Esophagus (tissue), 2 donors: ENCODE data around the gene COL18A1. TPM values are rescaled to one million over a fixed set of nuclear protein-coding genes. Genes with fewer than 3 reads are reported as not detected.
"Not testable (repeated sequence)": the region's sequence is repeated elsewhere in the genome, so short reads cannot be mapped to it uniquely, and the experiment has no call there.

Experiments used
- H3K27ac ChIP-seq, 2 donors: one replicate each; pipeline ENCODE4 v1.5.1; 2013; ENCODE audit warnings: low read depth in 2 of 2, mild to moderate bottlenecking in 2 of 2, inconsistent platforms in 1 of 2, low read length in 1 of 2, moderate library complexity in 1 of 2
- H3K27me3 ChIP-seq, 2 donors: one replicate each; pipeline ENCODE4 v1.6.1; 2013; ENCODE audit warnings: low read length in 2 of 2, control low read depth in 1 of 2, mild to moderate bottlenecking in 1 of 2; ENCODE audit not compliant: insufficient read depth in 2 of 2, control insufficient read depth in 1 of 2
- H3K36me3 ChIP-seq, 2 donors: one replicate each; pipeline ENCODE4 v1.6.1; 2013; ENCODE audit warnings: low read length in 1 of 2; ENCODE audit not compliant: control insufficient read depth in 2 of 2, insufficient read depth in 2 of 2
- H3K4me1 ChIP-seq, 2 donors: one replicate each; pipeline ENCODE4 v1.6.1; 2013; ENCODE audit warnings: low read length in 1 of 2; ENCODE audit not compliant: control insufficient read depth in 2 of 2, insufficient read depth in 2 of 2
- H3K4me3 ChIP-seq, 2 donors: one replicate each; pipeline ENCODE4 v1.5.1; 2013; ENCODE audit warnings: low read length in 2 of 2, mild to moderate bottlenecking in 2 of 2, low read depth in 1 of 2, moderate library complexity in 1 of 2
- H3K9me3 ChIP-seq, 2 donors: one replicate each; pipeline ENCODE4 v1.6.1; 2013; ENCODE audit warnings: mild to moderate bottlenecking in 2 of 2, low read depth in 1 of 2, low read length in 1 of 2, moderate library complexity in 1 of 2; ENCODE audit not compliant: control insufficient read depth in 2 of 2, insufficient read depth in 1 of 2
- WGBS, 2 donors: extraction: QIAGEN DNeasy Blood & Tissue Kit; methylation state at CpG; one replicate each; pipeline ENCODE4 v1.1.7; 2013; 5-methylcytosine and 5-hydroxymethylcytosine counted together
- polyA plus RNA-seq, 2 donors: library from polyadenylated mRNA; stranded (reverse); fragments of 200-250 nt; gene quantifications; one replicate each; pipeline ENCODE4 v1.2.3, GENCODE V29; 2013
- donor health status: healthy with polysubstance abuse.
- donor health status: Bipolar disorder and iron deficiency.

Gene COL18A1
- polyA plus RNA-seq, 2 donors = 29.7 to 29.9 TPM

DNA sequence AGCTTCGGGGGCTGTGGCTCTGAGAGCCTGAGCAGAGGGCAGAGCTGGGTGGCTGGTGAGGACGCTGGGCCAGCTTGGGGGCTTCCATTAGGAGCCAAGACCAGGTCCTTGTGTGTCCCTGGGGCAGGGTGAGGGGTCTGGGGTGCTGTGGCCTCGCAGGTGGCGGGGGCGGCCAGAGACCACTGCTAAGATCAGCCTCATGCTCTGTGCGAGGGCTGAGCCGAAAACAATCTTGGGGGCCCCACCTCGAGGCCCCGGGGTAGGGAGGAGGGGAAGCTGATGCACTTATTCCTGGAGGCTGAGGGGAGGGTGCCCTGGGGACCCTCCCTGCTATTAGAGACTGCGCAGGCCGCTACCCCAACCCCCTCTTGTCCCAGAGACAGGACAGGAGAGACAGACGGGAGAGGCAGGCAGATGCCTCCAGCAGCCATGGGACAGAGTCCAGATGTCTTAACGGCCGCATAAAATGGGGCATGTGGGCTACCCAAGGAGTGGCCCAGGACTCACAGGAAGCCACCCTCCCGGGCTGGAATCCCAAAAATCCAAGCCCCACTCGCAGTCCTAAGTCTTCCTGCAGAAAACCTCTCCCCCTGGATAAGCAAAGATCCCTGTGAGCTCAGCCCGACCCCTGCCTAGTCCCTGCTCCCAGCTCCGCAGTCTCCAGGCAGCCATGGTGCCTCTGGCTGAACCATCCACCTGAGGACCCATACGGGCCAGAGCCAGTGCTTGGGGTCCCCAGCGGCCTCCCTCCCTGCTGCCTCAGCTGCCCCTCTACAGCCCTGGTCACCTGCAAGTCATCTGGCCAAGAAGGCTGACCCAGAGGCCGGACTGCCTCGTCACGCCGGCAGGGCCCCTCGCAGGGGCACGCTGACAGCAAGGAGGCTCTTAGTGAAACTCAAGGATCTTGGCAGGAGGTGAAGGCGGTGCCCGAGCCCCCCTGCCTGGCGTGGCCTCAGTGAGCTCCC, 43.6 kb upstream of the COL18A1 start:
- Histone ChIP-seq H3K36me3 (no peaks in the 10 kb centered on the region), H3K27ac (no peak overlapping the region), H3K9me3 (no peaks in the 10 kb centered on the region), H3K27me3 (no peaks in the 10 kb centered on the region), H3K4me1 (peaks cover 5 to 6% of the 10 kb centered on the region in 2 donors), H3K4me3 (no peak overlapping the region)
- 80 to 84% methylated on average over 28 to 29 of the region's 29 CpGs for WGBS, 2 donors

DNA sequence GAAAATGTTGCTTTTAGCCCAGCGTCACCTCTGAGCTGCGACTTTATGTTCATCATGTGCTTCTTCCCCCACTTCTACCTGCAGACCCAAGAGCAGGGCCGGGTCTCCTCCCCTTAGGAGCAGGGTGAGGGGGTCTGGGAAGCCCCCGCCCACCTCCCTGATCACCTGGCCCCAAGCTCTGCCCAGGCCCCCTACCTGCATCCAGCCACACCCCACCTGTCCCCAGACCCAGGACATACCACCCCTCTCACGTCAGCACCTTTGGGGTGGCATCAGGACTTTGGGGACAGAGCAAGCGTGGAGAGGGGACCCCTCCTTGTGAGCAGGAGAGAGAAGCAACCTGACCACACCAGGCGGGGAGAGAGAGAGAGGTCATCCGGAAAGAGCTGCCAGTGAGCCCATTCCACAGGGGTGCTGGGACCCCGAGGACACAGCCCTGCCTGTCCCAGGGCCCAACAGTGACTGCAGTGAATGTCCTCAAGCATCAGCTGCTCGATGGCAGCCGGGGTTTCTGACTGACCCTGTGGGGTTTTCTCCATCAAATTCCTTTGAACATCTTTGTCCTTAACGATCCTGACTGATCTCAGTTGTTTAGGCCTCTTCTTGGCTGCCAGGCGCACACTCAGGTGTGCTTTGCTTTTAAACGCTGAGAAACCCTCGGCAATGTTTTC, 42.8 kb upstream of the COL18A1 start:
- Histone ChIP-seq H3K36me3 (no peaks in the 10 kb centered on the region), H3K9me3 (no peaks in the 10 kb centered on the region), H3K27ac (no peak overlapping the region), H3K4me1 (peaks cover 5 to 6% of the 10 kb centered on the region in 2 donors), H3K27me3 (no peaks in the 10 kb centered on the region), H3K4me3 (no peak overlapping the region)
- 87 to 90% methylated on average over 15 of the region's 15 CpGs for WGBS, 2 donors

DNA sequence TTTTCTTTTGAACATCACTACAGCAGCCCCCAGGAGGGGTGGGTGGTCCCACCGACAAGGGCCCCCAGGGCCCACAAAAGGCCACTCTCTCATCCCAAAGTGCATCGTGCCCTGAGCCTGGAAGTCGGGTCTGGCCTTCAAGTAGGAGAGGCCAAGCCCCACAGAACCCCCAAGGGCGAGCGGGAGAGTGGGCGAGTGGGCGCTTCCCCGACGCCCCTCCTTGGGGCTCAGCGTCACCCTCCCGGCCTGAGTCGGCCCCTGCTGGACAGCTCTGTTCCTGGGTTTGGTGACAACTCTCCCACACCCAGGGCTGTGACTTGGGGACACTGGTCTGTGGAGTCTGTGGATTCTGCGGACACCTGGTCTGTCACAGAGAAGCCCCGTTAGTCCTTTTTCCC, 42.2 kb upstream of the COL18A1 start:
- H3K36me3 ChIP-seq = no peaks in the 10 kb centered on the region
- WGBS, 2 donors = 91% methylated on average over 14 of the region's 14 CpGs
- peaks cover 5 to 6% of the 10 kb centered on the region in 2 donors for H3K4me1 ChIP-seq
- H3K9me3 ChIP-seq = no peaks in the 10 kb centered on the region
- no peaks in the 10 kb centered on the region for H3K27me3 ChIP-seq
- no peak overlapping the region for H3K4me3 ChIP-seq
- H3K27ac ChIP-seq = no peak overlapping the region

DNA sequence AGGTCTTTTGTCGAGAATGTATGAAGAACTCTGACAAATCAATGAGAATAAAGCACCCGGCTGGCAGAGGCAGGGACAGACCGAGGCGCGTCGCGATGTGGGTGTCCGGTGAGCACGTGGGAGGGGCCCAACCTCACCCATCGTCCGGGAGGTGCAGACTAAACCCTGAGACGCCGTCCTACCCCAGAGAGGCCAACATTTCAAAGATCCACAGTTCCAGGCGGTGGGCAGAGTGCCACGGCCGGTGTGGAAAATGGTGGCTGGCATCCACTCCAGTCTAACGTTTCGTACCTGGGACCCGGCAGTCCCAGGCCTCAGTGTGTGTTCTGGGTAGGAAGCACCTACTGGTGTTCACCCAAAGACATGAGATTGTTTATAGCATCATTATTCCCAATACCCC, 41.7 kb upstream of the COL18A1 start:
- 90 to 92% methylated on average over 19 of the region's 19 CpGs for WGBS, 2 donors
- not testable (repeated sequence) for H3K36me3 ChIP-seq, H3K4me1 ChIP-seq

DNA sequence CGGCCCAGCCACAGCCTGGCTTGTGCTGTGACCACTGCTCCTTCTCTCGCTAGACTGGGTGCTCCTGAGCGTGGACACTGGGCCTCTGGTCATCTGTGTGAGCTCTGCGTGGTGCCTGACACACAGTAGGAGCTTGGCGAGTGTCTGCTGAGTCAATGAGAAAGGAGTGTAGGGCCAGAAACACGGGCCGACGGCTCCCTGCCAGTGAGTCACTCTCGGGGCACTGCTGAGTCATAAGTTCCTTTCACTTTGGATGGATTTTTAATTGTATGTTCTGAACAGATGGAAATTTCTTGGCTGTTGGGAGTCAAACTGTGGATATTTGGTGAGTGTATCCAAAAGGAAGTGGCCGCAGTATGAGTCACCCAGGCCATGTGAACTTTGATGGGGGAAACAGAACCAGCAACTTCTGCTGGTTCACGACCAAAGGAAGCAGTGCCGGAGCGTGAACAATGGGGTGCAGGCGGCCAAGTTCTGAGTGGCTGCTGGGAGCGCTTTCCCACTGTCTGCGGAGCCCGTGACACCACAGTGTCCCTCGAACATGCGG, 41.0 kb upstream of the COL18A1 start:
- H3K4me1 ChIP-seq = peaks cover 5 to 6% of the 10 kb centered on the region in 2 donors

More for the DNA sequence above, 41.7 kb upstream of the COL18A1 start:
- H3K9me3 ChIP-seq, H3K4me3 ChIP-seq, H3K27me3 ChIP-seq: not testable (repeated sequence)
- H3K27ac ChIP-seq = peak overlapping the region; percentile 84 to 86

DNA sequence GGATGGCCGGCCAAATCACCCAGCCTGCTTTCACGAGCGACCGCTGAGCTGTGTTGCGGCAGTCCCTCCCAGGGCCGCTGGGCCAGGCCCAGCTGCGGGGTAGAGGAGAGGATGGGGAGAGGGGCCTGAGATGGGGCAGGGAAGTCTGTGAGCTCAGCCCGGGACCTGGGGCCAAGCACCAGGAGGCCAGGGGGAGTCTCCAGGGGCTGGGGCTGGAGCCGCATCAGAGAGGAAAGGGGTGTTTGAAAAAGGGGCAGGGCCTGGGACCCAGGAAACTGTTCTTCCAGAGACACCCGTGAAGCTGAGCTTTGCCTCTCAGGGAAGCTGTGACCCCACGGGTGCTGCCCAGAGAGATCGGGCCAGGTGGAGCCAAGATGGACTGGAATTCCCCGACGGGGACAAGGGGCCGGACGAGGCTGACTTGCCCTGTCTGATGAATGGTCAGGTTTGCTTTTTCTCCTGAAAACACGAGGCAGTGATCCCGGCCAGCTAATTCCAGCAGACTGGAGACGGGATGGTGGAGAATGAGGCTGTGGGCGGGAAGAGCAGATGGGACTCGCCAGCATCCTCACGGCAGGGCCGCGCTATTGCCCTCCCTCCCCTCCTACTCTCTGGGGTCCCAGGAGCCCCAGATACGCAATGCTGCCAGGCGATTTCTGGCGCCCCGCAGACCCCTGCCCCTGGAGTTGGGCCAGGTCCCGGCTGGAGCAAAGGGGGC, 40.3 kb upstream of the COL18A1 start:
- Histone ChIP-seq H3K4me1 (peaks cover 4 to 5% of the 10 kb centered on the region in 2 donors), H3K4me3 (no peak overlapping the region), H3K36me3 (no peaks in the 10 kb centered on the region), H3K9me3 (no peaks in the 10 kb centered on the region), H3K27me3 (no peaks in the 10 kb centered on the region), H3K27ac (peak overlapping the region; percentile 80 to 89)
- WGBS, 2 donors = 40 to 57% methylated on average over 29 of the region's 29 CpGs

More for the DNA sequence above, 41.0 kb upstream of the COL18A1 start:
- Histone ChIP-seq H3K27ac (peak overlapping the region; percentile 86 to 89), H3K36me3 (no peaks in the 10 kb centered on the region), H3K9me3 (no peaks in the 10 kb centered on the region), H3K4me3 (no peak overlapping the region), H3K27me3 (no peaks in the 10 kb centered on the region)
- WGBS, 2 donors = 11 to 22% methylated on average over 19 of the region's 19 CpGs

DNA sequence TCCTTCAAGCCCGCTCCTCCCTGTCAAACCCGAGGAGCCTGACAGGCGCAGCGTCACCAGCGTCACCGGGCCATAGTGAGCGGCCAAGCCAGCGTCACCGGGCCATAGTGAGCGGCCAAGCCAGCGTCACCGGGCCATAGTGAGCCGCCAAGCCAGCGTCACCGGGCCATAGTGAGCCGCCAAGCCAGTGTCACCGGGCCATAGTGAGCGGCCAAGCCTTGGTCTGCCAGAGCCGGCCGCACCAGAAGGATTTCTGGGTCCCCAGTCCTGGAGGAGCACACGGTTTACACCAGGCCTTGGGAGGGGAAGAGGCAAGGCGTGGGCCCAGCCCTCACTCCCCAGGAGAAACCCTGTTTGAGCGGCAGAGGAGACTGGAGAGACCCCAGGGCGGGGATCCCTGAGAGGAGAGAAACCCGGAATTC, 39.8 kb upstream of the COL18A1 start:
- no peaks in the 10 kb centered on the region for H3K36me3 ChIP-seq
- WGBS, 2 donors = 89 to 91% methylated on average over 25 of the region's 25 CpGs
- H3K27me3 ChIP-seq = no peaks in the 10 kb centered on the region
- H3K4me3 ChIP-seq = no peak overlapping the region
- no peaks in the 10 kb centered on the region for H3K9me3 ChIP-seq
- peak overlapping the region; percentile 80 to 89 for H3K27ac ChIP-seq
- H3K4me1 ChIP-seq = peaks cover 4 to 5% of the 10 kb centered on the region in 2 donors

DNA sequence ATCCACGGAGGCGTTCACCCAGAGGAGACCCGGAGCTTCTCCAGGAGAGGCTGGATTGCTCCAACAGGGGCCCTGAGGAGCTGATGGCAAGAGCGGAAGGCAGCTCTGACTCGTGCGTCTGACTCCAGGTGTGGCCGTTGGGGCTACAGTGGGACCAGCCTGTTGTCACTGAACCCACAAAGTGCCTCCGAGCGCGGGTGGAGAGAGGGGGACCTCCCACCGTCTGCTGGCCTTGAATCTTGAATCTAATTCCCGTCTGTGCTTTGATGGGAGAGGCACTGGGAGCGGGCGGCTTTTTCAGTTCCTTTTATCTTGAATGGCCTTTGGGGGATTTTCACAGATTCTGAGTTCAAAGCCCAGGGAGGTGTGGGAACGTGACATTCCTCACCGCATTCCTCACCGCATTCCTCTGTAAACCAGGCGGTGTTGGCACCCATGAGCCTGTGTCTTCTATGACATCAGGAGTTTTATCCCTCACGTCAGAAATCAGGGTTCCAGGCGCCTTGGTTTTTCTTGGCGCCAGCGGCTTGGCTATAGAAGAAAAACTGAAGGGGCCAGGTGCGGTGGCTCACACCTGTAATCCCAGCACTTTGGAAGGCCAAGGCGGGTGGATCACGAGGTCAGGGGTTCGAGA, 39.2 kb upstream of the COL18A1 start:
- Histone ChIP-seq H3K9me3 (no peaks in the 10 kb centered on the region), H3K4me1 (peaks cover 4 to 5% of the 10 kb centered on the region in 2 donors), H3K27ac (peak overlapping the region; percentile 25 to 80), H3K4me3 (no peak overlapping the region), H3K27me3 (no peaks in the 10 kb centered on the region), H3K36me3 (no peaks in the 10 kb centered on the region)
- 78 to 80% methylated on average over 26 of the region's 26 CpGs for WGBS, 2 donors

DNA sequence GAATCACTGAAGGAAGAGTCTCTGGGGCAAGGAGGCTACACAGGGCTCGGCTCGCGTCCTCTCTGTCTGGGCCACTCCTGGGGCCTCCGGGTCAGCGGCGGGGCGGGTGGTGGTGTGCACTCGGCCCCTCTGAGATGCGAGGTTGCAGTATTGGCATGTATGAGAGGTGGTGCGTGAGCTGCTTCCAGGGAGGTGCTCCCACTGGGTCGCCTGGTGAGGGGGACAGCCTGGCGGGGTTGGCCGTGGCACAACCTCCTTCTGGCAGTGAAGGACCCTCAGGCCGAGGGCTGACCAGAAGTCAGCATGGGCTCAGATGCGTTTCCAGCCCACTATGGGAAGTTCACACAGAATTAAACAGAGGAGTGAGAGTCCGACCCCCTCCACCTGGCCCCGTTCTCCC, 38.5 kb upstream of the COL18A1 start:
- no peaks in the 10 kb centered on the region for H3K9me3 ChIP-seq
- peak overlapping the region in 1 of 2 donors; percentile 36 for H3K27ac ChIP-seq
- peaks cover 4 to 5% of the 10 kb centered on the region in 2 donors for H3K4me1 ChIP-seq
- 91 to 93% methylated on average over 17 of the region's 17 CpGs for WGBS, 2 donors
- H3K36me3 ChIP-seq = no peaks in the 10 kb centered on the region
- H3K27me3 ChIP-seq = no peaks in the 10 kb centered on the region
- H3K4me3 ChIP-seq = no peak overlapping the region
